Measurements from ENCODE around the gene CBR1.

CBR1 gene

GRCh38 chr21:36100971-36101641, 31.3 kb downstream of the CBR1 start:
- DNase-seq (ENCODE audit: low read depth) = no peak
- H3K4me3 ChIP-seq (ENCODE audit: low read depth, low read length) = no peak overlapping the region
- TF ChIP-seq CTCF (IDR thresholded peaks at IDR 0.05; ENCODE audit: low read depth, low read length, missing control alignments) = no peak

GRCh38 chr21:36103434-36103833, 33.6 kb downstream of the CBR1 start:
- TF ChIP-seq CTCF (IDR thresholded peaks at IDR 0.05; ENCODE audit: low read depth, low read length, missing control alignments) = no peak
- DNase-seq (ENCODE audit: low read depth) = no peak

GRCh38 chr21:36104317-36105300, 34.8 kb downstream of the CBR1 start:
- TF ChIP-seq CTCF (IDR thresholded peaks at IDR 0.05; ENCODE audit: low read depth, low read length, missing control alignments) = no peak
- no peak for DNase-seq (ENCODE audit: low read depth)
- no peak overlapping the region for H3K4me3 ChIP-seq (ENCODE audit: low read depth, low read length)

More at GRCh38 chr21:36103434-36103833, 33.6 kb downstream of the CBR1 start:
- H3K4me3 ChIP-seq (ENCODE audit: low read depth, low read length) = no peak overlapping the region

GRCh38 chr21:36105327-36105842, 35.6 kb downstream of the CBR1 start:
- no peak for DNase-seq (ENCODE audit: low read depth)
- H3K4me3 ChIP-seq (ENCODE audit: low read depth, low read length) = no peak overlapping the region
- TF ChIP-seq CTCF (IDR thresholded peaks at IDR 0.05; ENCODE audit: low read depth, low read length, missing control alignments) = no peak

- no peak for DNase-seq (ENCODE audit: low read depth)
- no peak overlapping the region for H3K4me3 ChIP-seq (ENCODE audit: low read depth, low read length)
- no peak for TF ChIP-seq CTCF (IDR thresholded peaks at IDR 0.05; ENCODE audit: low read depth, low read length, missing control alignments)
Observed at GRCh38 chr21:36109868-36110267, 40.0 kb downstream of the CBR1 start.

GRCh38 chr21:36111238-36111637, 41.4 kb downstream of the CBR1 start:
- no peak overlapping the region for H3K4me3 ChIP-seq (ENCODE audit: low read depth, low read length)
- DNase-seq (ENCODE audit: low read depth) = no peak
- TF ChIP-seq CTCF (IDR thresholded peaks at IDR 0.05; ENCODE audit: low read depth, low read length, missing control alignments) = no peak

All from GM12864 (cell line).